GM19452 (cell line): ENCODE results near the gene PALD1.
"Not testable (repeated sequence)": the region's sequence is repeated elsewhere in the genome, so short reads cannot be mapped to it uniquely, and the experiment has no call there.

Experiments used
- ATAC-seq: cut with Tn5 transposase; IDR thresholded peaks from one replicate; pipeline ENCODE4 v1.9.1; 2021; ENCODE audit not compliant: unreplicated experiment

The PALD1 gene

DNA sequence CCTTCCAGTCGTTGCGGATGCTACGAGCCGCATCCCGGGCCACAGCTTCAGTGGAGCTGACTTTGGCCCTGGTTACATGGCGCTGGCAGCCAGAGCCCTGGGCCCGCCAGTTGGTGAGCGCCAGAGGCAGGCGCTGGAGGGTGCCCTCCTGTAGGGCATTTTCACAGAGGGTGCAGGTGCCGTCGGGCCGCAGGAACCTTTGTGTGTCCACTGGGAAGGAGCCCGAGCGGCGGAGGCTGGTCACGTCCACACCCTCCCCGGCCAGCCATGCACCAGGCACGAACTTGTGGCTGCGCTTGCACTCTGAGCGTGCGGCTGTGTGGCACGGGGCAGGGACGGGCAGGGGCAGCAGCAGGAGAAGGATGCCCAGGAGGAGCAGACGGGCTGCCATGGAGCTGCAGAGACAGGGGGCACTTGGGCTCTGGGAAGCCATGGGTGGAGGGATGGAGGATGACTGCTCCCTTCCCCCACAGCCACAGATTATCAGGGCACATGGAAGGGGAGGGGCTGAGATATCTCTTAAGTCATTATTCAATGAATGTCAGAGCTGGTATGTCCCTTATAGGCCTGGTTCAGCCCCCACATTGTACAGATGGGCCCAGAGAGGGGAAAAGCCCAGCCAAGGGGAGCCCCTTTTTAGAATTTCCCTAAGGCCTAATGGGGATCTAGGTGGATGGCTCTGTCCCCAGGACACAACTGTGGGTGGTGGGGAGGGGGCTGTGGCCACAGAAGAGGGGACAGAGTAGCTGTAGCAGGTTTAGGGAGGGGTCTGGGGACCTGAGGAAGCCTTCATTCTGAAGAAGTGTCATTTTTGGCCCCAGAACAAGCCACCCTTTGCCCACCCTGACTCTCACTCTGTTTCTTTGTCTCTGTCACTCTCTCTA, 122.2 kb downstream of the PALD1 start:
- no peak for ATAC-seq

DNA sequence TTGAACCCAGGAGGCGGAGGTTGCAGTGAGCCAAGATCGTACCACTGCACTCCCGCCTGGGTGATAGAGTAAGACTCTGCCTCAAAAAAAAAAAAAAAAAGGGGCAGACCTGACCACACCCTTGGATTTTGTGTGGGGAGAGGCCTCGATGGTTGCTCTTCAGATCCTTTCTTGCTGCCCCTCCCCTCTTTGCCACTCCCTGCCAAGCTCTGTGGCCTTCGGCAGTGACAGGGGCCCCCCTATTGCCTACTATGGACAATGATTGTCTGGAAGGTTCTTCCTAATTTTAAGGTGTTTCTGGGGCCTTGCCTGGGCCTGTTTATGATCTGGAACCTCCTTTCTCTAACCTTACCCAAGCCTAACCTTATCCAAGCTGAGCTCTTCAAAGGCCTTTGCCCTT, 123.2 kb downstream of the PALD1 start:
- no peak for ATAC-seq

DNA sequence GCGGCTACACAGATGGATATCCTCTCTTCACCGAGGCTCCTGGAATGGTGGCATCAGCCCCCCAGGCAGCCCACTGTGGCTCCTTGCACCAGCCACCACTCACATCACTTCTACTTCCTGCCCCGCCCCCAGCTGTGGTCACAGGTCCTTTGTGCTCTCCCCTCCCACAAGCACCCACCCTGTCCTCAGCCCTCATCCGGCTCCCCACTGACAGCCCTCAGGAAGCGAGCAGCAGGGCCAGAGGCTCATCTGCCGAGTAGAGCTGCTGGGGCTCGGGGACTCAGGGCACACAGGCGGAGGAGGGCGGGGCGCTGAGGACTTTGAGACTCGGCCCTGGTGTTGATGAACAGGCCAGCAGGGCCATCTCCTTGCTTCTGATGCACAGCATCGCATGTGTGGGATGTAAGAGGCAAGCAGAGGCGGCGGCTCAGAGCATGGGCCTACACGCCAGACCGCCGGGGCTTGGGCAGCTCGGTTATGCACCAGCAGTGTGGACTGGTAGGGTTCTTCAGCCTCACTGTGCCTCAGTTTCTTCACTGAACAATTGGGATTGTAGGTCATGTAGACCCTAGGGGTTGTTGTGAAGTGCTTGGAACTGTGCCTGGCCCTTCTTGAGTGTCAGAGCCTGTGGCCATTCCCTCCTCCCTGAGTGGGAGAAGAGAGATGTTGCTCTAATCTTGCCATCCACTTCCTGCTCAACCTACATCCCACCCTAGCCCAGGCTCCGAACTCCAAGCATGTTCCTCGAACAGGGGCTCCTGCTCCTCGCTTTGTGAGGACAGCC, 124.3 kb downstream of the PALD1 start, which contains the start of gene PRF1:
PRF1 (minus strand) TSS at position 77 of the 784 bp plus-strand sequence. CDS start 1,839 bp downstream, outside the sequence.
- ATAC-seq, result no peak

DNA sequence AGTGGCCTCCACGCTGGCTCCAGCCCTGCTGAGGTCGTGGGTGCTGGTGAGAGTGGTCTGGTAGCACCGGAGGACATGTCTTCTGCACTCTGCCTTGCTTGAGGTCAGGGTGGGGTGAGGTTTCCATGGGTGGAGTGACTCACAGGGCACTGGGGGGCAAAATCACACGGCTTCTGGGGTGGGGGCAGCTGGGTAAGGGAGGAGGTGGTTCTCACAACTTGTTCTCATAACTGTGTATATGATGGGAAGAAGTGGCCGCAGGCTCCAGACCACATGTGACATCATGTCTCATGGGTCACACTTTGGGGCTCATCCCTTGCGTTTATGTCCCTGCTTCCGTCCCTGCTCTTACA, 124.9 kb downstream of the PALD1 start:
- no peak for ATAC-seq

DNA sequence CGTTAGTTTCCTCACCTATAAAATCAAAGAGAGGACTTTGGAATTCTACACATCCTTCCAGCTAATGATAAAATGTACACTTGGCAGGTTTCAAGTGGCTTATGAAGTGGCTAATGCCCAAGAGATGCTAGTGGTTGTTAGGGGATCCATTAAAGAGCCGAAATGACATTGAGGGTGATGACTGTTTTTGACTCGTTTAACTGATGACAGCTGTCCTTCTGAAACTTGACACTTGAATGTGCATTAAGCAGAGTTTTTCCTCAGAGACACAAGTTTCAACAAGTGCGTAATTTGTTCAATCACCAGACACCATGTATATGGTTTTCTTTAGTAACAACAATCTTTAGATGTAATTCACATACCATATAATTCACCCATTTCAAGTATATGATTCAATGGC, 125.5 kb downstream of the PALD1 start:
- no peak for ATAC-seq

DNA sequence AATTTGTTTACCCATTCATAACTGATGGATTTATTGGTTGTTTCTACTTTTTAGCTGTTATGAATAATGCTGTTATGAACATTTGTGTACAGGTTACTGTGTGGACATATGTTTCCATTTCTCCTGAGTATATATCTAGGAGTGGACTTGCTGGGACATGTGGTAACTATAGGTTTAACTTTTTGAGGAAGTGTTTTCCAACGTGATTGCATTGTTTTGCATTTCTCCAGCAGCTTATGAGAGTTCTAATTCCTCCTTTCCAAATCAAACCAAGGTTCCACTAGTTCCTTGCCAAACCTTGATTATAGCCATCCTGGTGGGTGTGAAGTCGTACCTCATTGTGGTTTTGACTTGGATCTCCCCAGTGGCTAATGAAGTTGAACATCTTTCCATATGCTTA, 126.6 kb downstream of the PALD1 start:
- ATAC-seq, result no peak

DNA sequence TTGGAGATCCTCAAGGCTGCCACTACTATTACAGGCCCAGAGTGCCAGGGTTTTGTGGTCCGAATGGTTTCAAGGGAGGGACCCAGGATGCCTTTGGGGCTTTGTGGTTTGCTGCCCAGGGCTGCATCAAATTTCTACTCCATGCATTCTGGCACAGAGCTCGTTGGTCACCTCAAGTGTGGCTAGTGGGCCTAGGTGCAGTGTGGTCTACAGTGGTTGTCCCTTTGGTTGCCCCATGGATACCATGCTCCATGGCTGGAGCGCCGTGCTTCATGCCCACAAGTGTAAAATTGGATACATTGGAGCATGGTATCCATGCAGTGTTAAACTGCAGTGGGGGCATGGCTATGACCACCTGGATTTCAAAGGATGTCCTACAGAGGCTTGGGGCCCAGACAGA, 129.4 kb downstream of the PALD1 start:
- no peak for ATAC-seq

DNA sequence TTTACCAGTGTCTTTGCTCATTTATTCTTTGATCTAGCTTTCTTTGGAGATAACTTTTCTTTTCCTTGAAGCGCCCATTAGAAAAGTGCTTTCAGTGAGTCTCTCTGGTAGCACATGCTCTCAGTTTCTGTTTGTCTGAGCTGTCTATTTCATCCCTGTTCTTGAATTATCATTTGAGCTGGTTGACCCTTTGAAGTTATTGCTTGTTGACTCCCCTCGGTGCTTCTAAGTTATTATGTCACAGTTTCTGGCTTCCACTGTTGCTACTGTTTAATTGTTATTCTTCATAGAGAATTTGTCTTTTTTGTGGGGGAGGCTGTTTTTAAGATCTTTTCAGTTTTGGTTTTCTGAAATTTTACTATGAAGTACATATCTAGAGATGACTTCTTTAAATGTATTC, 135.4 kb downstream of the PALD1 start:
- ATAC-seq, result no peak

DNA sequence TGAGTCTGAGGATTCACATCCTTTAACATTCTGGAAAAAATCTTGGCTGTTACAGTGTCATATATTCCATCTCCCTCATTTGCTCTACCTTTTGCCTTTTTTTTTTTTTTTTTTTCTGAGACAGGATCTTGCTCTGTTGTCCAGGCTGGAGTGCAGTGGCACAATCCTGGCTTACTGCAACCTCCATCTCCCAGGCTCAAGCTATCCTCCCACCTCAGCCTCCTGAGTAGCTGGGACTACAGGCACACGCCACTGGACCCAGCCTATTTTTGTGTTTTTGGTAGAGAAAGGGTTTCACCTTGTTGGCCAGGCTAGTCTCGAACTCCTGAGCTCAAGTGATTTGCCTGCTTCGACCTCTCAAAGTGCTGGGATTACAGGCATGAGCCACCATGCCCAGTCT, 135.8 kb downstream of the PALD1 start:
- not testable (repeated sequence) for ATAC-seq

DNA sequence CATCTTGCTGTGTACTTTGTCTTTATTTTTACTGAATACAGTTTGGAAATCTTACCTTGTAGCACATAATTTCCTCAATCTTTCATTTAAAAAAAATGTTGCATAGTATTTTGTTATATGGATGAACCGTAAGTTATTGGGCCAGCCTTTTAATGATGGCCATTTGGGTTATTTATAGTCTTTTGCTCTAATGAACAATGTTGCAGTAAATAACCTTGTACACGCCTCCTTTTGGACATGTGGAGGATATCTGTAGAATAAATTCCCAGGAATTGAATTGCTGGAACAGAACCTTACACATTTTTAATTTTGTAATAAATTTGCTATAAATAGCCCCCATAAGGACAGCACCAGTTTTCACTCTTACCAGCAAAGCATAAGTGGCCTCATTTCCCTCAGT, 136.6 kb downstream of the PALD1 start:
- ATAC-seq, result no peak

DNA sequence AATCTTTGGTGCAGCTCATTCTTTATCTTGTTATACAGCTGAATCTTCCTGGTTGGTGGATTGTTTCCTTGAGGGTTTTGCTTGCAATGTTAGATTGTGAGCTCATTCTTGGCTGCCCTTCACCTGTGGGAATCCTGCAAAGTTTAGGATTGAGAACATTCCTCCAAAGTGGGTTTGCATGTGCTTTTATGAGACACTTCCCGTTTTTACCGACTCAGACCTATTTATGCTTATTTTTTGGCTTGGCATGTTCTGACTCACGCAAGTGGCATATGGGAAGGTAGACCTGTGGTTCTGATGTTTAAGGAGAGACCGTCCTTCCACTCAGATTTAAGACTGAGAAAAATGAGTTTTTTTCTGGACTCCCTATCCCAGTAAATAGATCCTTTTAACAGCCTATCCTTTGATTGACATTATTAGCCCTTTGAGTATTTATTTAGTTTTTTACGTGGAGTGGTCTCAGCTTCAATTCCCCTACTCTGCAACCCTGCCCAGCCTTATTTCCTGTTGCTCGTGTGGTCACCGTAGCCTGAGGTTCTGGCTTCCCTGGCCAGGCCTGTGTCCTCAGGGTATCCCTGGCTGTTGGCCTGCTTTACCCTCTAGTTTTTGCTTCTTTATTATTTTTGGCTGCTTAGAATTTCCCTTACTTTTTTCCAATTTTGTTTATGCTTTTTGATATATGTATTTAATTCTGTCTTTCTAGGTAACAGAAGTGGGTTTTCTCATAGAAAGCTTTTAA, 137.4 kb downstream of the PALD1 start:
- ATAC-seq, result no peak

DNA sequence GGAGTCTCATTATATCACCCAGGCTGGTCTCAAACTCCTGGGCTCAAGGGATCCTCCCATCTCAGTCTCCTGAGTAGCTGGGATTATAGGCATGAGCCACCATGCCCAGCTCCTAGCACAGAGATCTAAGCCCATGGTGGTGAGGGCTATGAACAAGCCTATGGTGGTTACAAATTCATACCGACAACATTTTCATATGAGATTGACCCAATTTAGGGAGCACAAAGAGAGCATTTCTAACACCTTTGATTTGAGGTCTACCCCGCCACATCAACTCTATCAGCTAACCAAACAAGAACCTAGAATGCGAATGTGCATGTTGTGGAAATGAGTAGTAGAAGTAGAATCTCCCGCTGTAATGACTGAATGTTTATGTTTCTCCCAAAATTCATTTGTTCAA, 138.2 kb downstream of the PALD1 start:
- ATAC-seq, result no peak
